Naive B cell (primary cell): ENCODE results near the gene USP48. TPM values are rescaled to one million over a fixed set of nuclear protein-coding genes. Genes with fewer than 3 reads are reported as not detected.
"Not testable (repeated sequence)": the region's sequence is repeated elsewhere in the genome, so short reads cannot be mapped to it uniquely, and the experiment has no call there.

Experiments
- ATAC-seq, 2 donors: fragments of 150-1000 bp; cut with Tn5 transposase; 2 replicates each; pipeline ENCODE4 v1.10.0; 2021; ENCODE audit warnings: low read depth in 2 of 2, mild to moderate bottlenecking in 2 of 2, moderate library complexity in 2 of 2
- DNase-seq: peaks from one replicate; pipeline ENCODE4 v3.0.0; 2022
- H3K27ac Mint-ChIP-seq, 6 donors: one replicate each; pipeline ENCODE4 v1.8.0; 2020 to 2022; ENCODE audit warnings: mild to moderate bottlenecking in 6 of 6, mixed read lengths in 6 of 6, moderate library complexity in 5 of 6, inconsistent platforms in 2 of 6
- H3K27me3 Mint-ChIP-seq, 3 donors: one replicate each; pipeline ENCODE4 v1.8.0; 2021 to 2022; ENCODE audit warnings: mixed read lengths in 3 of 3, mild to moderate bottlenecking in 1 of 3
- H3K36me3 Mint-ChIP-seq, 2 donors: one replicate each; pipeline ENCODE4 v1.8.0; 2020 to 2022; ENCODE audit warnings: mixed read lengths in 2 of 2, inconsistent platforms in 1 of 2, mild to moderate bottlenecking in 1 of 2
- H3K4me1 Mint-ChIP-seq, 3 donors: one replicate each; pipeline ENCODE4 v1.8.0; 2020 to 2022; ENCODE audit warnings: mixed read lengths in 3 of 3, inconsistent platforms in 1 of 3, mild to moderate bottlenecking in 1 of 3, moderate library complexity in 1 of 3
- H3K4me3 Mint-ChIP-seq, 8 donors: one replicate each; pipeline ENCODE4 v1.8.0; 2020 to 2022; ENCODE audit warnings: mild to moderate bottlenecking in 8 of 8, mixed read lengths in 8 of 8, moderate library complexity in 8 of 8, inconsistent platforms in 2 of 8
- H3K9me3 Mint-ChIP-seq, 7 donors: one replicate each; pipeline ENCODE4 v1.8.0; 2020 to 2022; ENCODE audit warnings: mixed read lengths in 7 of 7, mild to moderate bottlenecking in 5 of 7, inconsistent platforms in 2 of 7, moderate library complexity in 1 of 7
- polyA plus RNA-seq, 6 donors: library from polyadenylated mRNA; unstranded; fragments of 300-500 nt; fragmentation: Illumina TruSeq; gene quantifications; one replicate each; pipeline ENCODE4 v1.2.3, GENCODE V29; 2021; ENCODE audit warnings: low read depth in 6 of 6

The USP48 gene
- polyA plus RNA-seq, 6 donors from 2014 or later, result 30.3 to 45.9 (median 39.8) TPM

GRCh38 chr1:21775985-21776562 is 6.9 kb downstream of the USP48 start:
- Mint-ChIP-seq H3K36me3 (no peaks in the 10 kb centered on the region), H3K27ac (peak overlapping the region in 5 of 6 donors; percentile 9 to 84 (median 65)), H3K4me1 (peaks cover 34 to 64% (median 50%) of the 10 kb centered on the region in 3 donors), H3K9me3 (peaks cover 0 to 4% (median 0%) of the 10 kb centered on the region in 7 donors), H3K27me3 (no peaks in the 10 kb centered on the region), H3K4me3 (peak overlapping the region in 1 of 8 donors; percentile 47)
- ATAC-seq (no peak), DNase-seq (no peak)

- no peak for DNase-seq
- Mint-ChIP-seq H3K4me3 (no peak overlapping the region), H3K36me3 (no peaks in the 10 kb centered on the region)
Observed at GRCh38 chr1:21775550-21775914, 7.4 kb downstream of the USP48 start.

GRCh38 chr1:21774835-21775549 is 8.0 kb downstream of the USP48 start:
- H3K27me3 Mint-ChIP-seq, result no peaks in the 10 kb centered on the region
- no peak for DNase-seq
- peak overlapping the region in 1 of 8 donors; percentile 47 for H3K4me3 Mint-ChIP-seq
- H3K36me3 Mint-ChIP-seq, result no peaks in the 10 kb centered on the region
- peaks cover 0 to 4% (median 0%) of the 10 kb centered on the region in 7 donors for H3K9me3 Mint-ChIP-seq
- no peak for ATAC-seq
- peak overlapping the region in 4 of 6 donors; percentile 22 to 84 (median 55) for H3K27ac Mint-ChIP-seq
- H3K4me1 Mint-ChIP-seq, result peaks cover 32 to 62% (median 49%) of the 10 kb centered on the region in 3 donors

More at GRCh38 chr1:21775550-21775914, 7.4 kb downstream of the USP48 start:
- ATAC-seq, result no peak
- H3K4me1 Mint-ChIP-seq, result peaks cover 33 to 64% (median 50%) of the 10 kb centered on the region in 3 donors
- peaks cover 0 to 4% (median 0%) of the 10 kb centered on the region in 7 donors for H3K9me3 Mint-ChIP-seq
- H3K27ac Mint-ChIP-seq, result peak overlapping the region in 3 of 6 donors; percentile 54 to 84 (median 65)
- no peaks in the 10 kb centered on the region for H3K27me3 Mint-ChIP-seq

GRCh38 chr1:21773585-21773984 is 9.4 kb downstream of the USP48 start:
- H3K4me1 Mint-ChIP-seq, result peaks cover 32 to 62% (median 51%) of the 10 kb centered on the region in 3 donors
- peak overlapping the region; percentile 70 to 85 (median 77) for H3K27ac Mint-ChIP-seq
- H3K27me3 Mint-ChIP-seq, result no peaks in the 10 kb centered on the region
- ATAC-seq, result peak; percentile 41 to 64
- no peaks in the 10 kb centered on the region for H3K36me3 Mint-ChIP-seq
- H3K4me3 Mint-ChIP-seq, result peak overlapping the region in 5 of 8 donors; percentile 50 to 77 (median 59)
- DNase-seq, result no peak
- peaks cover 0 to 4% (median 0%) of the 10 kb centered on the region in 7 donors for H3K9me3 Mint-ChIP-seq

- not testable (repeated sequence) for H3K27me3 Mint-ChIP-seq, H3K36me3 Mint-ChIP-seq, ATAC-seq, H3K9me3 Mint-ChIP-seq, DNase-seq
- peak overlapping the region in 1 of 8 donors; percentile 57 for H3K4me3 Mint-ChIP-seq
- peaks cover 27 to 59% (median 42%) of the 10 kb centered on the region in 3 donors for H3K4me1 Mint-ChIP-seq
- peak overlapping the region in 1 of 6 donors; percentile 34 for H3K27ac Mint-ChIP-seq
Observed at GRCh38 chr1:21771672-21772071, 11.3 kb downstream of the USP48 start.

- Mint-ChIP-seq H3K27ac (peak overlapping the region in 1 of 6 donors; percentile 40), H3K4me1 (peaks cover 27 to 60% (median 43%) of the 10 kb centered on the region in 3 donors)
- not testable (repeated sequence) for H3K9me3 Mint-ChIP-seq, H3K27me3 Mint-ChIP-seq, DNase-seq, H3K36me3 Mint-ChIP-seq, H3K4me3 Mint-ChIP-seq, ATAC-seq
Observed at GRCh38 chr1:21770602-21771001, 12.3 kb downstream of the USP48 start.

GRCh38 chr1:21770201-21770600 is 12.7 kb downstream of the USP48 start:
- H3K36me3 Mint-ChIP-seq, result no peaks in the 10 kb centered on the region
- no peak overlapping the region for H3K4me3 Mint-ChIP-seq
- ATAC-seq, result no peak
- H3K27ac Mint-ChIP-seq, result peak overlapping the region in 4 of 6 donors; percentile 7 to 89 (median 46)
- H3K4me1 Mint-ChIP-seq, result peaks cover 26 to 60% (median 44%) of the 10 kb centered on the region in 3 donors
- no peaks in the 10 kb centered on the region for H3K27me3 Mint-ChIP-seq
- no peak for DNase-seq
- H3K9me3 Mint-ChIP-seq, result no peaks in the 10 kb centered on the region

GRCh38 chr1:21767106-21767505 is 15.8 kb downstream of the USP48 start:
- ATAC-seq, DNase-seq, H3K27ac Mint-ChIP-seq, H3K4me3 Mint-ChIP-seq, H3K36me3 Mint-ChIP-seq, H3K27me3 Mint-ChIP-seq, H3K9me3 Mint-ChIP-seq: not testable (repeated sequence)
- H3K4me1 Mint-ChIP-seq, result peaks cover 38 to 70% (median 56%) of the 10 kb centered on the region in 3 donors

GRCh38 chr1:21766210-21766609 is 16.7 kb downstream of the USP48 start:
- no peaks in the 10 kb centered on the region for H3K36me3 Mint-ChIP-seq
- peaks cover 40 to 79% (median 63%) of the 10 kb centered on the region in 3 donors for H3K4me1 Mint-ChIP-seq
- peaks cover 0 to 2% (median 0%) of the 10 kb centered on the region in 7 donors for H3K9me3 Mint-ChIP-seq
- peak overlapping the region in 2 of 6 donors; percentile 18 to 62 for H3K27ac Mint-ChIP-seq
- H3K27me3 Mint-ChIP-seq, result no peaks in the 10 kb centered on the region
- DNase-seq, result no peak
- H3K4me3 Mint-ChIP-seq, result peak overlapping the region in 1 of 8 donors; percentile 21
- no peak for ATAC-seq

GRCh38 chr1:21764615-21765423 is 18.1 kb downstream of the USP48 start:
- Mint-ChIP-seq H3K4me1 (peaks cover 38 to 85% (median 61%) of the 10 kb centered on the region in 3 donors), H3K4me3 (peak overlapping the region in 2 of 8 donors; percentile 12 to 44), H3K27me3 (no peaks in the 10 kb centered on the region), H3K36me3 (no peaks in the 10 kb centered on the region), H3K27ac (peak overlapping the region in 1 of 6 donors; percentile 13), H3K9me3 (peaks cover 0 to 2% (median 0%) of the 10 kb centered on the region in 7 donors)
- ATAC-seq (no peak), DNase-seq (no peak)

- ATAC-seq (no peak), DNase-seq (no peak)
- Mint-ChIP-seq H3K4me3 (peak overlapping the region in 5 of 8 donors; percentile 55 to 87 (median 79)), H3K9me3 (peaks cover 0 to 2% (median 0%) of the 10 kb centered on the region in 7 donors), H3K36me3 (no peaks in the 10 kb centered on the region), H3K27ac (peak overlapping the region in 4 of 6 donors; percentile 84 to 94 (median 92)), H3K27me3 (no peaks in the 10 kb centered on the region), H3K4me1 (peaks cover 40 to 89% (median 63%) of the 10 kb centered on the region in 3 donors)
Observed at GRCh38 chr1:21763694-21764419, 19.1 kb downstream of the USP48 start.

- Mint-ChIP-seq H3K4me1 (peaks cover 35 to 89% (median 59%) of the 10 kb centered on the region in 3 donors), H3K27ac (peak overlapping the region in 4 of 6 donors; percentile 84 to 94 (median 90)), H3K36me3 (no peaks in the 10 kb centered on the region), H3K9me3 (peaks cover 0 to 2% (median 0%) of the 10 kb centered on the region in 7 donors), H3K27me3 (no peaks in the 10 kb centered on the region), H3K4me3 (peak overlapping the region in 6 of 8 donors; percentile 46 to 87 (median 72))
- ATAC-seq (no peak), DNase-seq (no peak)
Observed at GRCh38 chr1:21763236-21763635, 19.7 kb downstream of the USP48 start.
